PC-3 (cell line): Measurements from ENCODE around the gene GFOD2.

Experiments
- EZH2 ChIP-seq: fragments of 300-600 bp; sonication (generic); IDR thresholded peaks from one replicate; pipeline ENCODE4 v1.6.1; 2017; ENCODE audit warnings: antibody characterized with exemption, mild to moderate bottlenecking, low read length; ENCODE audit not compliant: unreplicated experiment
- TF ChIP-seq, protein P1 (sequence below): fragments of 300-600 bp; sonication (generic); conservative IDR thresholded peaks from 2 replicates; pipeline ENCODE4 v1.5.1; 2017; ENCODE audit warnings: antibody characterized with exemption, low read depth, mild to moderate bottlenecking, low read length

- TF ChIP-seq, protein P1, sequence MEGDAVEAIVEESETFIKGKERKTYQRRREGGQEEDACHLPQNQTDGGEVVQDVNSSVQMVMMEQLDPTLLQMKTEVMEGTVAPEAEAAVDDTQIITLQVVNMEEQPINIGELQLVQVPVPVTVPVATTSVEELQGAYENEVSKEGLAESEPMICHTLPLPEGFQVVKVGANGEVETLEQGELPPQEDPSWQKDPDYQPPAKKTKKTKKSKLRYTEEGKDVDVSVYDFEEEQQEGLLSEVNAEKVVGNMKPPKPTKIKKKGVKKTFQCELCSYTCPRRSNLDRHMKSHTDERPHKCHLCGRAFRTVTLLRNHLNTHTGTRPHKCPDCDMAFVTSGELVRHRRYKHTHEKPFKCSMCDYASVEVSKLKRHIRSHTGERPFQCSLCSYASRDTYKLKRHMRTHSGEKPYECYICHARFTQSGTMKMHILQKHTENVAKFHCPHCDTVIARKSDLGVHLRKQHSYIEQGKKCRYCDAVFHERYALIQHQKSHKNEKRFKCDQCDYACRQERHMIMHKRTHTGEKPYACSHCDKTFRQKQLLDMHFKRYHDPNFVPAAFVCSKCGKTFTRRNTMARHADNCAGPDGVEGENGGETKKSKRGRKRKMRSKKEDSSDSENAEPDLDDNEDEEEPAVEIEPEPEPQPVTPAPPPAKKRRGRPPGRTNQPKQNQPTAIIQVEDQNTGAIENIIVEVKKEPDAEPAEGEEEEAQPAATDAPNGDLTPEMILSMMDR = no peak
- no peak for TF ChIP-seq EZH2
Measured at GRCh38 chr16:67657751-67658518, 61.2 kb downstream of the GFOD2 start.
